HEK293 (cell line): Measurements from ENCODE around the gene OBP2A.

ENCODE experiments used
- CTCF ChIP-seq: fragments of 450-650 bp; formaldehyde crosslinking; IDR thresholded peaks from 2 replicates; pipeline ENCODE4 v1.5.1; 2016; ENCODE audit warnings: missing biosample characterization, missing genetic modification characterization
- ELK4 ChIP-seq: IDR thresholded peaks from 2 replicates; pipeline ENCODE4 v1.6.1; 2011; ENCODE audit warnings: mild to moderate bottlenecking, low read depth, low read length, borderline replicate concordance
- KLF16 ChIP-seq: fragments of 450-650 bp; formaldehyde crosslinking; IDR thresholded peaks from 2 replicates; pipeline ENCODE4 v1.5.1; 2017; ENCODE audit warnings: missing biosample characterization, missing genetic modification characterization
- KLF17 ChIP-seq: fragments of 450-650 bp; formaldehyde crosslinking; IDR thresholded peaks from 2 replicates; pipeline ENCODE4 v1.5.1; 2016; ENCODE audit warnings: missing biosample characterization, missing genetic modification characterization
- PATZ1 ChIP-seq: fragments of 450-650 bp; formaldehyde crosslinking; IDR thresholded peaks from 2 replicates; pipeline ENCODE4 v1.5.1; 2016; ENCODE audit warnings: missing biosample characterization, missing genetic modification characterization
- PBX3 ChIP-seq: sonication (generic); formaldehyde crosslinking; IDR thresholded peaks from 2 replicates; pipeline ENCODE4 v1.8.1; 2022; ENCODE audit warnings: mild to moderate bottlenecking, moderate library complexity, missing genetic modification reagents
- ZBTB26 ChIP-seq: fragments of 450-650 bp; formaldehyde crosslinking; optimal IDR thresholded peaks from 2 replicates; pipeline ENCODE3; 2016; ENCODE audit warnings: missing biosample characterization, mild to moderate bottlenecking, missing genetic modification characterization
- ZNF169 ChIP-seq: fragments of 450-650 bp; formaldehyde crosslinking; IDR thresholded peaks from 2 replicates; pipeline ENCODE4 v1.5.1; 2016; ENCODE audit warnings: missing biosample characterization, missing genetic modification characterization
- ZNF24 ChIP-seq: fragments of 450-650 bp; formaldehyde crosslinking; IDR thresholded peaks from 2 replicates; pipeline ENCODE4 v1.5.1; 2016; ENCODE audit warnings: missing biosample characterization, missing genetic modification characterization
- ZNF311 ChIP-seq: fragments of 450-650 bp; formaldehyde crosslinking; IDR thresholded peaks from 2 replicates; pipeline ENCODE4 v1.5.1; 2017; ENCODE audit warnings: missing biosample characterization, missing genetic modification characterization, borderline replicate concordance
- ZNF449 ChIP-seq: fragments of 450-650 bp; formaldehyde crosslinking; IDR thresholded peaks from 2 replicates; pipeline ENCODE4 v1.5.1; 2017; ENCODE audit warnings: missing biosample characterization, mild to moderate bottlenecking, missing genetic modification characterization, moderate library complexity
- ZNF530 ChIP-seq: fragments of 450-650 bp; formaldehyde crosslinking; IDR thresholded peaks from 2 replicates; pipeline ENCODE4 v1.5.1; 2016; ENCODE audit warnings: low read depth, missing biosample characterization, missing genetic modification characterization
- ZNF76 ChIP-seq: fragments of 450-650 bp; formaldehyde crosslinking; IDR thresholded peaks from 2 replicates; pipeline ENCODE4; 2016; ENCODE audit warnings: low read depth, missing biosample characterization, missing genetic modification characterization, borderline replicate concordance

GRCh38 chr9:135563039-135563476 lies 17.1 kb downstream of the OBP2A start:
- TF ChIP-seq KLF17 (tag by site-specific recombination) (no peak), CTCF (tag by site-specific recombination) (no peak), ZNF449 (no peak), PATZ1 (tag by site-specific recombination) (no peak), ZNF24 (tag by site-specific recombination) (no peak), PBX3 (CRISPR knock-in tag) (no peak), ELK4 (no peak), ZBTB26 (tag by site-specific recombination) (no peak), ZNF76 (tag by site-specific recombination) (no peak), ZNF169 (tag by site-specific recombination) (no peak), KLF16 (tag by site-specific recombination) (no peak), ZNF530 (no peak), ZNF311 (tag by site-specific recombination) (no peak)
